OCI-LY7 (cell line): Measurements from ENCODE around the gene ACTL7B. TPM values are rescaled to one million over a fixed set of nuclear protein-coding genes. Genes with fewer than 3 reads are reported as not detected.

Experiments used
- BruUV-seq: library from RNA; stranded (reverse); fragments of 400-500 nt; replicated peaks from 2 replicates; lab custom pipeline; 2021; lab: Mats Ljungman, UMichigan
- CTCF ChIA-PET: fragments of 300-600 bp; sonication (Branson Sonifier 250); formaldehyde crosslinking; loops from one replicate; lab custom pipeline; 2022; ENCODE audit warnings: antibody characterized with exemption; ENCODE audit not compliant: unreplicated experiment; lab: Charles Lee
- POLR2A ChIA-PET: fragments of 300-600 bp; sonication (Branson Sonifier 250); formaldehyde crosslinking; loops from one replicate; lab custom pipeline; 2022; ENCODE audit warnings: antibody characterized with exemption; lab: Charles Lee
- DNase-seq: peaks from one replicate; pipeline ENCODE4 v3.0.0-alpha.2; 2015; ENCODE audit warnings: low spot score
- H2AFZ ChIP-seq: fragments of 200-600 bp; sonication (generic), shearing (Covaris generic); 2 replicates; pipeline ENCODE4 v1.6.1; 2014; ENCODE audit warnings: mild to moderate bottlenecking, antibody characterized with exemption, low read length, moderate library complexity
- H3K27ac ChIP-seq: fragments of 200-600 bp; sonication (generic); 2 replicates; pipeline ENCODE4 v1.5.1; 2014; ENCODE audit warnings: mixed run types, low read depth, mild to moderate bottlenecking, moderate library complexity, low read length, inconsistent platforms; ENCODE audit not compliant: poor library complexity, severe bottlenecking
- H3K36me3 ChIP-seq: fragments of 200-600 bp; sonication (generic); 2 replicates; pipeline ENCODE4 v1.6.1; 2014; ENCODE audit warnings: mild to moderate bottlenecking, antibody characterized with exemption, low read length, moderate library complexity, mixed read lengths; ENCODE audit not compliant: insufficient read depth
- H3K4me1 ChIP-seq: fragments of 200-600 bp; sonication (generic); 2 replicates; pipeline ENCODE4 v1.5.1; 2014; ENCODE audit warnings: mild to moderate bottlenecking, low read length; ENCODE audit not compliant: insufficient read depth, poor library complexity, severe bottlenecking
- H3K4me2 ChIP-seq: fragments of 200-600 bp; sonication (generic); 2 replicates; pipeline ENCODE4 v1.6.1; 2014; ENCODE audit warnings: mild to moderate bottlenecking, low read length
- H3K4me3 ChIP-seq: fragments of 200-600 bp; sonication (generic); 2 replicates; pipeline ENCODE4 v1.5.1; 2014; ENCODE audit warnings: mild to moderate bottlenecking, low read depth, low read length; ENCODE audit not compliant: poor library complexity, severe bottlenecking
- H3K79me2 ChIP-seq: fragments of 200-600 bp; sonication (generic); 2 replicates; pipeline ENCODE4 v1.6.1; 2016; ENCODE audit warnings: low read depth, mild to moderate bottlenecking, low read length, moderate library complexity, mixed read lengths; ENCODE audit not compliant: insufficient read depth
- H3K9me2 ChIP-seq: fragments of 200-600 bp; sonication (generic); 2 replicates; pipeline ENCODE4 v1.6.1; 2016; ENCODE audit warnings: mild to moderate bottlenecking, low read length, mixed read lengths; ENCODE audit not compliant: insufficient read depth
- H3K9me3 ChIP-seq: fragments of 200-600 bp; sonication (generic); 2 replicates; pipeline ENCODE4 v1.6.1; 2014; ENCODE audit warnings: mild to moderate bottlenecking, mixed run types, low read length, mixed read lengths
- H4K20me1 ChIP-seq: fragments of 200-600 bp; sonication (generic); 2 replicates; pipeline ENCODE4 v1.6.1; 2014; ENCODE audit warnings: mild to moderate bottlenecking, antibody characterized with exemption, low read length, moderate library complexity, mixed read lengths; ENCODE audit not compliant: insufficient read depth
- CTCF ChIP-seq: fragments of 200-600 bp; sonication (generic); conservative IDR thresholded peaks from 2 replicates; pipeline ENCODE4 v1.5.1; 2014; ENCODE audit warnings: mild to moderate bottlenecking, antibody characterized with exemption, low read length, moderate library complexity, mixed read lengths
- EZH2phosphoT487 ChIP-seq: fragments of 200-600 bp; sonication (generic); IDR thresholded peaks from 2 replicates; pipeline ENCODE4 v1.6.1; 2018; ENCODE audit warnings: low read depth, borderline replicate concordance, mild to moderate bottlenecking, mixed run types, antibody characterized with exemption, low read length, moderate library complexity, mixed read lengths
- intact Hi-C: fragments of 100-400 bp; cut with micrococcal nuclease; formaldehyde crosslinking; loops from one replicate; pipeline ENCODE4 v1.10.0; 2022; ENCODE audit not compliant: unreplicated experiment
- total RNA-seq, 2 experiments: library from RNA; depleted of rRNA in 1 of 2; stranded (reverse); fragments of >200 nt in 1 of 2; shearing (Covaris generic) in 1 of 2; gene quantifications; 2 replicates each; pipeline ENCODE4 v1.2.3, GENCODE V29; 2014 to 2022

The ACTL7B gene
- total RNA-seq, 2 experiments from 2014 or later = not detected

- Histone ChIP-seq H3K4me3 (no peak overlapping the region), H4K20me1 (no peaks in the 10 kb centered on the region), H3K79me2 (no peaks in the 10 kb centered on the region), H2AFZ (no peak overlapping the region), H3K9me2 (no peaks in the 10 kb centered on the region), H3K9me3 (no peaks in the 10 kb centered on the region), H3K27ac (no peak overlapping the region), H3K36me3 (no peaks in the 10 kb centered on the region), H3K4me2 (no peak overlapping the region), H3K4me1 (no peaks in the 10 kb centered on the region)
- no peak for TF ChIP-seq CTCF
- TF ChIP-seq EZH2phosphoT487 = no peak
- POLR2A ChIA-PET = interaction anchor here (0.5 kb wide), 1 partner anchor 598 kb away, joined by 5 read pairs; no protein-coding TSS in a partner anchor
- CTCF ChIA-PET = no interaction called here
- intact Hi-C loops = no loop called here
- no TSS peak for BruUV-seq
- DNase-seq = no peak
These were observed 41.7 kb downstream of the ACTL7B start for GRCh38 chr9:108813951-108814601.

- Histone ChIP-seq H3K36me3 (no peaks in the 10 kb centered on the region), H3K9me3 (no peaks in the 10 kb centered on the region), H3K4me3 (no peak overlapping the region), H3K79me2 (no peaks in the 10 kb centered on the region), H2AFZ (no peak overlapping the region), H3K4me2 (no peak overlapping the region), H3K4me1 (no peaks in the 10 kb centered on the region), H3K9me2 (no peaks in the 10 kb centered on the region), H3K27ac (no peak overlapping the region), H4K20me1 (no peaks in the 10 kb centered on the region)
- CTCF ChIA-PET = no interaction called here
- intact Hi-C loops = no loop called here
- POLR2A ChIA-PET = no interaction called here
- TF ChIP-seq EZH2phosphoT487 (no peak), CTCF (no peak)
- BruUV-seq = no TSS peak
- no peak for DNase-seq
These were observed 43.3 kb downstream of the ACTL7B start for GRCh38 chr9:108812396-108813025.

GRCh38 chr9:108811944-108812343, 43.8 kb downstream of the ACTL7B start:
- Histone ChIP-seq H4K20me1 (no peaks in the 10 kb centered on the region), H3K36me3 (no peaks in the 10 kb centered on the region), H3K9me3 (no peaks in the 10 kb centered on the region), H3K79me2 (no peaks in the 10 kb centered on the region), H3K4me2 (no peak overlapping the region), H3K9me2 (no peaks in the 10 kb centered on the region), H3K4me3 (no peak overlapping the region), H2AFZ (no peak overlapping the region), H3K4me1 (no peaks in the 10 kb centered on the region), H3K27ac (no peak overlapping the region)
- ChIA-PET CTCF (no interaction called here), POLR2A (no interaction called here)
- no peak for DNase-seq
- intact Hi-C loops = no loop called here
- TF ChIP-seq EZH2phosphoT487 = no peak
- no peak for TF ChIP-seq CTCF
- no TSS peak for BruUV-seq
